Cardiac septum (tissue), 1 donor: Measurements from ENCODE around the gene PDE11A. TPM values are rescaled to one million over a fixed set of nuclear protein-coding genes. Genes with fewer than 3 reads are reported as not detected.

Experiments used
- DNase-seq: peaks from one replicate; pipeline ENCODE4 v3.0.0-alpha.2; 2020; ENCODE audit warnings: low spot score
- intact Hi-C: fragments of 100-400 bp; cut with DNase I; formaldehyde crosslinking; loops from one replicate; pipeline ENCODE4 v1.14.0; 2022
- total RNA-seq: library from RNA; stranded (reverse); fragmentation: NEBNext Ultra II Directional; extraction: Animal tissue kit (Norgen Biotek cat#: 25700); gene quantifications from one replicate; pipeline ENCODE4 v1.2.1, GENCODE V29; 2021
- donor health status: DM: no; HTN: no; CAD: no.

PDE11A gene
- total RNA-seq, 1 donor from 2014 or later, result 0.54 TPM

DNA sequence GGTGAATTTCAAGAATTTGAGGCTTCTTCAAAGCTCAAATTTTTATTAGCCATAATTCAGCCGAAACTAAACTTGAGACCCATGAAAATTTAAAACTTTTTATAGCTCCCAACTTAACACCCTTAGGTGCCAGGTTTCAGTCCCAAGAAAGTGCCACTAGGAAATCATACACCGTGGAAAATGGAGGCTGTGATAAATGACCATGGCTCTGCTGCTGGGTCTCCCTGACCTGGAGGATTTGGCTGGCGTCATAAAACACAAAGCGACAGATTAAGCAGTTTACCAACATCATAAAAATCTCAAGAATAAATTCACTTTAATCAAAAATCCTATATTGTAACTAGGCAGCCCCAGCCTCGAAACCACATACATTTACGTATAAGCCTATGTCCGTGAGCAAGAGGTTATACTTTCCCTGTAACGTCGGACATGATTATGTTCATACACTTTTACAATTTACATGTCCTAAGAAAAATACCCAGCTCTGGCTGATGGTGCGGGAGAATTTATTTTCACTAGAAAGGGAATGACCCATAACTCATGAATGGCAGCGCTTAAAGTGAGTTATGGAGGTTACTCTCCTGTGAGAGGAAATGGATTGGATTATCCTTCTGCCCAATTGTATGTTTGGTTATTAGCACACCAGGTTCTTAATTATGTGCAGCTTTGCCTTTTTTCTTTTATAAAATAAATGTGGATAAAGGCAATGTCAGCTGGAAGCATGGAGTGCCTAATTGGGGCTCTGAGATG, 350.6 kb downstream of the PDE11A start:
- no peak for DNase-seq
- intact Hi-C loops, result loop anchor here (2.0 to 5.0 kb wide), 2 partner anchors 231 to 560 kb away; no protein-coding TSS in a partner anchor

GRCh38 chr2:177721087-177721486, 351.5 kb downstream of the PDE11A start:
- no peak for DNase-seq
- intact Hi-C loops, result loop anchor here (5.0 kb wide), 1 partner anchor 559 kb away; no protein-coding TSS in a partner anchor

DNA sequence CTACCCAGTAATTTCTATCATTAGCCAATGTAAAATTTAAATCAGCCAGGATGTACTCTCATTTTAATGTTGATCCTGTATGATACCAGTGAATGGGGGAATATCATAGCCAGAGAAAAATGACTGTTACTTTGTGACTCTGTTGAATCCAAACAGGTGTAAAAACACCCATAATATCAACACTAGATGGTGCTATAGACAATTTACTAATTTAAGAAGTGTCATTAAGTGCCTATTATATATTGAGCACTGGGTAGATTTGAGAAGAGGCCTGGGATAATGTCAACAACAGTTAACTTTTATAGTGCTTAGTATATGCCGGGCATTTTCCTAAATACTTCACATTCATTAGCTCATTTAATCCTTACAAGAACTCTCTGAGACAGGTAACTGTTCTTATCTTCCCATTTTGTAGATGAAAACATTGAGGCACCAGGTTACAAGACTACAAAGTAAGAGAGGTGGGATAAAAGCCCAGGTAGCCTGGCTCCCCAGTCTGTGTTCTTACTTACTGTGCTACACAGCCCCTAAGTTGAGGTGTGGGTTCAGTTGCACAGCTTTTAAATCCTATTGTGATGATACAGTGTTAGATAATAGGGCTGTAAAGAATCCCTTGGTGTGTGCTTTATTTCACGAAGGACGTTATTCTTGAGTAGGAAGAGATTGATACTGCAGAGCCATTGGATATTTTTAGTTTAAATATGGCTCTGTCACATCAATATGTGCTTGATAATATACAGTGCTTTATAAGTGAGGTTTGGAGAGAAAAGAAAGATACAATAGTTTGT, 354.6 kb downstream of the PDE11A start:
- intact Hi-C loops, result no loop called here

DNA sequence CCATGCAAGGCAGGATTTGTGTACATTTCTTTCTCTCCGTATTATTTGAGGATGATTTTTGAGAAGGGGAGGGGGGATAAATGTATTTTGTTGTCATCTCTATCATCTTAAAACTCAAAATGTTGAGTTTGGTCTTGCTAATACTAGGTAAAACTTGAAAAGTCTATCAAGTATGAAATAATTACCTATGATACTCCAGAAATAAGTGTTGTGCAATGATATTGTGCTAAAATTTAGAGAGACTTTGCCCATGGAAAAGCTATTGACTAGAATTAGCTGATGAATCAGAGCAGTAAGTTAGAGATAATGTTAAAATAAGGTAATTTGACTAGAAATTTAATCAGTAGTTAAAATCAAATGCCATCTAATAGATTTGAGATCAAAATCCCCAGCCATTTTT, 356.1 kb downstream of the PDE11A start:
- DNase-seq, result no peak
- intact Hi-C loops, result no loop called here

More for the DNA sequence above, 354.6 kb downstream of the PDE11A start:
- DNase-seq, result no peak

DNA sequence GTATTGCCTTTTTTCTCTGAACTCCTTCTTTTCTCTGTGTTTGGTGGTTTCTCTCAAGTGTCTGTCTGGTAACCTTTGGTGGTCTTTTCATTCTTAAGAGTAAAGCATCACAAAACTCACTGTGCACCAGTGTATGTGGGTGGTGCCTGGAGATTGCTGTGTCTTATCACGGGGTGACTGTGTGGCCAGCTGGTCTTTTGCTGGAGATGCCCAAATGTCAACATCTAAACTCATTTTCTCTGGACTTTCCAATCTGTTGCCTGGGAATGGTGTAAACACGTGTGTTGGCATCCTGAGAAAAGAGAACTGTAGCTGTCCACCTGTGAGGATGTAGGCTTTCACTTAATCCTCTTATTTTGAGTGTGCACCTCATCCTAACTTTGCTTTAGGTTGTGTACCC, 356.8 kb downstream of the PDE11A start:
- intact Hi-C loops, result no loop called here

DNA sequence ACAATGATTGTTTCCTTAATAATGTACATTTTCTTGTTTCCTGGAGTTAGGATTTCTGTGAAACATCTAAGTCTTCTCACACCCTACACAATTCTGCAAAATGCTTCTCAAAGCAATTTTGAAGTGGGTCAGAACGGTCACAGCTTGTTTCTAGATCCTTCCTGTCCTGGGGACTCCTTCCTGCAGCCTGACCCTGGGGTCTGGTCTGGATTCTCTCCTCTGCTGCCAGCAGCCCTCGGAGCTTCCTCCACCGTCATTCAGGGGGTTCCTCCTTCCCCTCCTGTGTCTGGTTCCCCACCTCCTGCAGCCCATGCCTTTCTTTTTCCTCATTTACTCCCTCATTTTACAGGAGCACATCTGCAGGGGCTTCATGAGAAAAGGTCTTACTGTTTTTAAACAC, 357.9 kb downstream of the PDE11A start:
- no peak for DNase-seq
- intact Hi-C loops, result no loop called here

More for the DNA sequence above, 356.8 kb downstream of the PDE11A start:
- DNase-seq, result no peak

GRCh38 chr2:177712462-177712861, 360.1 kb downstream of the PDE11A start:
- intact Hi-C loops, result no loop called here
- no peak for DNase-seq

GRCh38 chr2:177711483-177712265, 360.9 kb downstream of the PDE11A start:
- no peak for DNase-seq
- intact Hi-C loops, result no loop called here

DNA sequence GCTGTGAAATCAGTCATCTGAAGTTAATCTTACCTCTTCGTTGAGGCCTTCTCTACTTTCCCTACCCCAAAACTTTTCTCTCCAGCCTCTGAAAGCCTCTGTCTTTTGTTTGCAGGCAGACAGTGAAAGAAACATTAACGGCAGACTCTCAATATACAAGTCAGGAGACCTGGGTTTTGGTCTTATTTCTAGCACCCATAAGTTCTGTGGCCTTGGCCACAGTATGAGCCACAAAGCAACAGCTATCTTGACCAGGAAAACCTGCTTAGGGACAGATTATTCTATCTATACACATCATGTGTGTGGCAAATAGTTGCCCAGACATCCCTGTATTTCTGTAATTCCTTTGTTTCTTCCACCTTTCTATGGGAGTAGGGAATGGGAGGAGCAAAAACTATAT, 361.7 kb downstream of the PDE11A start:
- intact Hi-C loops, result no loop called here
- DNase-seq, result no peak

- DNase-seq, result no peak
- intact Hi-C loops, result no loop called here
Measured at GRCh38 chr2:177709986-177710401, 362.6 kb downstream of the PDE11A start.

- DNase-seq, result no peak
- intact Hi-C loops, result no loop called here
Measured at GRCh38 chr2:177708660-177709444, 363.7 kb downstream of the PDE11A start.

GRCh38 chr2:177708106-177708505, 364.5 kb downstream of the PDE11A start:
- DNase-seq, result no peak
- intact Hi-C loops, result no loop called here

DNA sequence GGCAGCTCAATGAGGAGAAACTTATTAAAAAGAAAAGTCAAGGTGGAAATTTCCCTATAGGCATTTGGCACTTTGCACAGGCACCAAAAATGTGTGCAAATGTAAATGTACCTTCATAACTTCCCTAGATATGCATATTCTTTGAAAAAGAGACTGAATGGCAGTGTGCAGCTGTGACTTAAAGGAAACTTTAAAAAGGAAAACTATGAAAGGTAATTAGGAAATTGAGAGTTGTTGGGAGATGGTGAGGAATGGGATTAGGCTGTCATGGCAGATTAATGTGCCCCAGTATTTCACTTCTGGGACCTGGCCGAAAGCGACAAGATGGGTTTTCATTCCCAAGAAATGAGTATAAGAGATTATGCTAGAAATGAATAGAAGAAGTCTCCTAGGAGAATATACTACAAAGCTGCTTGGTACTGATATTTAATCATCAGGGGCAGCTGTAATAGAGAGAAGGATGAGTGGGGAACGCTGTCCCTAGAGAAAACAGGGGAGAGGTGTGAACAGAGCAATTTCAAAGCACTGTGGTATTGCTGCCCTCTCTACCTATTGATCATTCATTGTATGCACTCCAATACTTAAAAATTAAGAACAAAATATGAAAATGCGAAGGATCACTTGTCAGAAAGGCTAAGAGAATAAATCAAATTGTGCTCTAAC, 366.9 kb downstream of the PDE11A start:
- intact Hi-C loops, result no loop called here
- DNase-seq, result no peak

GRCh38 chr2:177703159-177703558, 369.4 kb downstream of the PDE11A start:
- no peak for DNase-seq
- intact Hi-C loops, result no loop called here

DNA sequence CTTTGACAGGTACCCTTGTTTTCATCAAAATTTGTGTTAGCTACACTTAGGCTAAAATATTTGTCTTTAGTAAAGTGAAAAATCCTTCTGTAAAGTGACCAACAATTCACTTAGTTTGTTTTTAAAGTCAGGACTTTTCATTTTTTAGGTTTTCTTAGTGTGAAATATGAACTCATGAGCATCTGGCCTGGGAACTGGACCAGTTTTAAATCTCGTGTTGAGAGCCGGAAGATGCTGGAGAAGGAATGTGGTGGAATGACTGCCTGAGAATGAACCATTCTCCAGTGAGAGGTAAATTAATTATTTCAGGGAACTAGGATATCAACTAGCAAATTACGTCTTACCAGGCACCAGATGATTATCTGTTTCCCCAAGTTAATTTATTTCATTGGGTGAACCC, 374.3 kb downstream of the PDE11A start:
- intact Hi-C loops, result no loop called here

DNA sequence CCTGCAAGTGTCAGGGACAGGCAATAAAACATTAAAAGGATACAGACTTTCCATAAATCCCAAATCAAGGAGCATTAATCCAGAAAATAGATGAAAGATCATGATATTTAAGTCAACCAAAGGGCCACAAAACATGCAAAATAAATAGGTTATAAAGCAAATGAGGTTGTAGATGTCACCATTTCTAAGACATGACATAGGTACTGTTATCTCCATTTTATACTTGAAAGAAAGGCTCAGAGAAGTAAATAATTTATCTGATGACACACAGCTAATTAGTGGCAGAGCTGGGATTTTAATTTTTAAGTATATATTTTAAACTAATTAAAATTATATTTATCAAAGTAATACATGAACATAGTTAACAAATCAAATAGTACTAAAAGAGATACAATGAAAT, 378.2 kb downstream of the PDE11A start:
- intact Hi-C loops, result no loop called here
- DNase-seq, result no peak

More for the DNA sequence above, 374.3 kb downstream of the PDE11A start:
- DNase-seq, result no peak

DNA sequence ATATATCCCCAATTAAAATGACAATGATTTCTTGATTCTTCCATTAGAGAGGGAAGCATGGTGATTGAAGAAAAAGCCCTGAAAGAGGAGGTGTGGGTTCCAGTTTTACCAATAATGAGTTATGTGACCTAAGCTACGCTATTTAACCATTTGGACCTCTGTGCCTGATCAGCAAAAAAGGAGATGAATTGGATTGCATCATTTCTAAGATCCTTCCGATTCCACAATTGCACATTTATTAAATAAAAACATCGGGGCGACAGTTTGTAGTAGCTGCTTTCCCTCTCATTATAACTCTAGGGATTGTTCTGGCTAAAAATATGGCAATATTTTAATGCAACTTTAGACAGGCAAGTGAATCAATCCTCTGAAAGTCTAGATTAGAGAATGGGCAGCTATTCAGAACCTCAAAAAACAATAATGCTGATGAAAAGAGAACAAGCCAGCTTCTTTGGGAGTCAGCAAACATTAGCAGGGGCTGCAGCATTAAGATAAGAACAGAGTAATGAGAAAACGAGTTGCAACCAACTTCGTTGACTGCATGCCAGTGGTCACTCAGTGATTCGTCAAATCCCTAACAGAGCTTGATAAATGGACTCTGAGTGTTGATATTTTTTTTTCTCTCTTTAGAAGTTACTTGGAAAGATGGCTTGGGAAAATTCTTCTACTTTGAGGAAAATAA, 378.8 kb downstream of the PDE11A start:
- DNase-seq, result no peak
- intact Hi-C loops, result no loop called here

GRCh38 chr2:177692783-177693269, 379.8 kb downstream of the PDE11A start:
- intact Hi-C loops, result no loop called here
- no peak for DNase-seq
